ENCODE data around the gene KIF26A. TPM values are rescaled to one million over a fixed set of nuclear protein-coding genes. Genes with fewer than 3 reads are reported as not detected.

Gene KIF26A
- total and polyA plus RNA-seq, 2 experiments from 2014 or later: 3.5 to 5.0 TPM

DNA sequence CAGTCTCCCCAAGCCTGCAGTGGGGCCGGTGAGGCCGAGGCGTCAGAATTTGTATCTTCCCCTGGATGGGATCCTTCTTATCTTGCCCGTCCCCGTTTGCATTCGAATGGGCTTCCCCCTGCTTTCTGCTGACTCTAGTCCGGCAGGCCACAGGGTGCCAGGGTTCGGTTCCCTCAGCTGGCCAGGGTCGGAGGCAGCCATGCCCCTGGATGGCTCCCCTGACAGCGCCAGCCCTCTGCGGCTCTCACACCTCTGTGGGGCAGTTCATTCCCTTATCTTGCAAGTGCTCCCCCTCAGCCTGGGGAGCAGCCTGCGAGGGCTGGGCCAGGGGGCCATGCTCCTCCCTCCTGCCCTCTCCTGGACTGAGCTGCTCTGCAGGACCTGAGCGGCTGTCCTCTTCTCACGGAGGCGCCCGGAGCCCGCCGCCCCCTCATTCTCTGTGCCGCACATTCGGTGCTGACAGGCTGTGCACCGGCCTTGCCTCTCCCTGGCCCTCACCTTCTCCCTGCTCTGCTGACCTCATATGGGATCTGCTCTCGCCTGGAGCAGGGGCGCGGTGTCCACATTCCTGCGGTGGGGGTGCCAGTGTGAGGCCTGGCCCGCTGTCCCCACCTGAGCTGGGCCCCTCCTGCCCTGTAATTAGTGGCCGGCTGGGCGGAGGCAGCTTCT is 32.8 kb downstream of the KIF26A start:
- no peaks in the 10 kb centered on the region for H4K20me1 ChIP-seq (ENCODE audit: insufficient read depth, poor library complexity, severe bottlenecking)
- no peak for TF ChIP-seq EZH2phosphoT487 (IDR thresholded peaks at IDR 0.05; ENCODE audit: low read depth, severe bottlenecking, unreplicated experiment)
- TF ChIP-seq, protein P1, sequence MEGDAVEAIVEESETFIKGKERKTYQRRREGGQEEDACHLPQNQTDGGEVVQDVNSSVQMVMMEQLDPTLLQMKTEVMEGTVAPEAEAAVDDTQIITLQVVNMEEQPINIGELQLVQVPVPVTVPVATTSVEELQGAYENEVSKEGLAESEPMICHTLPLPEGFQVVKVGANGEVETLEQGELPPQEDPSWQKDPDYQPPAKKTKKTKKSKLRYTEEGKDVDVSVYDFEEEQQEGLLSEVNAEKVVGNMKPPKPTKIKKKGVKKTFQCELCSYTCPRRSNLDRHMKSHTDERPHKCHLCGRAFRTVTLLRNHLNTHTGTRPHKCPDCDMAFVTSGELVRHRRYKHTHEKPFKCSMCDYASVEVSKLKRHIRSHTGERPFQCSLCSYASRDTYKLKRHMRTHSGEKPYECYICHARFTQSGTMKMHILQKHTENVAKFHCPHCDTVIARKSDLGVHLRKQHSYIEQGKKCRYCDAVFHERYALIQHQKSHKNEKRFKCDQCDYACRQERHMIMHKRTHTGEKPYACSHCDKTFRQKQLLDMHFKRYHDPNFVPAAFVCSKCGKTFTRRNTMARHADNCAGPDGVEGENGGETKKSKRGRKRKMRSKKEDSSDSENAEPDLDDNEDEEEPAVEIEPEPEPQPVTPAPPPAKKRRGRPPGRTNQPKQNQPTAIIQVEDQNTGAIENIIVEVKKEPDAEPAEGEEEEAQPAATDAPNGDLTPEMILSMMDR (IDR thresholded peaks at IDR 0.05; ENCODE audit: poor library complexity): peak; percentile 26
- TF ChIP-seq EZH2 (IDR thresholded peaks at IDR 0.05; ENCODE audit: borderline replicate concordance): no peak
- H3K4me3 ChIP-seq: no peak overlapping the region
- peak overlapping the region; percentile 75 for H3K27ac ChIP-seq
- DNase-seq (ENCODE audit: low spot score): peak; percentile 84
- H2AFZ ChIP-seq: no peak overlapping the region
- no peaks in the 10 kb centered on the region for H3K27me3 ChIP-seq
- H3K9me2 ChIP-seq (replicated peaks; ENCODE audit: insufficient read depth): no peaks in the 10 kb centered on the region
- no peaks in the 10 kb centered on the region for H3K36me3 ChIP-seq (replicated peaks; ENCODE audit: insufficient read depth, low read depth)
- no peaks in the 10 kb centered on the region for H3K9me3 ChIP-seq (ENCODE audit: low read depth)
- WGBS (ENCODE audit: low lambda C conversion rate, missing lambda C conversion rate): 58% methylated on average over 28 of the region's 28 CpGs
- no peaks in the 10 kb centered on the region for H3K79me2 ChIP-seq
- H3K4me2 ChIP-seq: peak overlapping the region; percentile 65
- peaks cover 4% of the 10 kb centered on the region for H3K4me1 ChIP-seq (ENCODE audit: insufficient read depth)

DNA sequence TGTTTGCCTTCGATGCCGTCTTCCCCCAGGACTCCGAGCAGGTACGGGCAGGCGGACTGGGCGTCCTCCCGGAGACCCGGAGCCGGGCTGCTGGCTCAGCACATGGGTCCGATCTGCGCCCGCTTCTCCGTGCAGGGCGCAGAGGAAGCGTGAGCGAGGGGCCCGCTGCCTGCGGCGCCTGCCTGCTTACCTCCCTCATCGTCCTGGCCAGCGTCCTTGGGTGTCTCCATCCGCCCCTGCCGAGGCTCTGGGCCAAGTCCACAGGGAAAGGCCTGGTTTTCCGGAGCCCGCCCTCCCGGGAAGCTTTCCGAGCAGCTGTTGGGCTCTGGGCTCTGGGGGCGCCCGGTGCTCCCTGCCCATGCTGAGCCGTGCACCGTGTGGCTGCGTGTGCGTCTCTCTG is 33.5 kb downstream of the KIF26A start:
- Histone ChIP-seq H3K27ac (no peak overlapping the region), H3K36me3 (replicated peaks; ENCODE audit: insufficient read depth, low read depth) (no peaks in the 10 kb centered on the region), H3K9me3 (ENCODE audit: low read depth) (no peaks in the 10 kb centered on the region), H3K4me1 (ENCODE audit: insufficient read depth) (peaks cover 4% of the 10 kb centered on the region), H3K79me2 (no peaks in the 10 kb centered on the region), H3K4me2 (peak overlapping the region; percentile 65), H3K4me3 (no peak overlapping the region), H3K9me2 (replicated peaks; ENCODE audit: insufficient read depth) (no peaks in the 10 kb centered on the region), H3K27me3 (no peaks in the 10 kb centered on the region), H4K20me1 (ENCODE audit: insufficient read depth, poor library complexity, severe bottlenecking) (no peaks in the 10 kb centered on the region), H2AFZ (no peak overlapping the region)
- WGBS (ENCODE audit: low lambda C conversion rate, missing lambda C conversion rate): 95% methylated on average over 25 of the region's 33 CpGs
- DNase-seq (ENCODE audit: low spot score): no peak
- TF ChIP-seq, protein P1 (IDR thresholded peaks at IDR 0.05; ENCODE audit: poor library complexity): no peak

DNA sequence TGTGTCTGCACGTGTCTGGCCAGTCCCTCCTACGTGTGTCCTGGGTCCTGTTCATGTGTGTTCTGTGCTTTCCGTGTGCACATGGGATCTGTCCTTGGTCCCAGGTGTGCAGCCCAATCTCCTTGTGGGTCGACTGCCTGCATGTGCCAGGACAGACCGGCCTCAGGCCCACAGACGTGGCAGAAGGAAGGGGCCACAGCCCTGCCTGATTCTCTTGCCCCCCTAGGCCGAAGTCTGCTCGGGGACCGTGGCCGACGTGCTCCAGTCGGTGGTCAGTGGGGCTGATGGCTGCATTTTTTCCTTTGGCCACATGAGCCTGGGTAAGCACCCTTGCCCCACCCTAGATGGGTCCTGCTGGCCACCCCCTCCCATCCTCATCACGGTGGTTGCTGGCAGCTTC is 34.0 kb downstream of the KIF26A start:
- Histone ChIP-seq H3K4me1 (ENCODE audit: insufficient read depth) (peaks cover 4% of the 10 kb centered on the region), H3K9me3 (ENCODE audit: low read depth) (no peaks in the 10 kb centered on the region), H3K27me3 (no peaks in the 10 kb centered on the region), H3K27ac (no peak overlapping the region), H3K36me3 (replicated peaks; ENCODE audit: insufficient read depth, low read depth) (no peaks in the 10 kb centered on the region), H3K9me2 (replicated peaks; ENCODE audit: insufficient read depth) (no peaks in the 10 kb centered on the region), H4K20me1 (ENCODE audit: insufficient read depth, poor library complexity, severe bottlenecking) (no peaks in the 10 kb centered on the region), H3K79me2 (no peaks in the 10 kb centered on the region), H2AFZ (no peak overlapping the region), H3K4me2 (no peak overlapping the region), H3K4me3 (no peak overlapping the region)
- no peak for DNase-seq (ENCODE audit: low spot score)
- TF ChIP-seq, protein P1 (IDR thresholded peaks at IDR 0.05; ENCODE audit: poor library complexity): no peak
- no peak for TF ChIP-seq EZH2phosphoT487 (IDR thresholded peaks at IDR 0.05; ENCODE audit: low read depth, severe bottlenecking, unreplicated experiment)
- TF ChIP-seq EZH2 (IDR thresholded peaks at IDR 0.05; ENCODE audit: borderline replicate concordance): no peak
- 98% methylated on average over 13 of the region's 13 CpGs for WGBS (ENCODE audit: low lambda C conversion rate, missing lambda C conversion rate)

Data from hepatocyte (in vitro differentiated cells).